Measurements from ENCODE around the gene SEC24D. TPM values are rescaled to one million over a fixed set of nuclear protein-coding genes. Genes with fewer than 3 reads are reported as not detected.
A peak's percentile ranks its signal among the peaks of the same experiment; 100 is the strongest.

The SEC24D gene
- total RNA-seq, 1 donor from 2014 or later: 12.2 TPM

- intact Hi-C loops (cut with DNase I): loop anchor here (10.0 kb wide), 1 partner anchor 273 kb away; no protein-coding TSS in a partner anchor
- ATAC-seq (no peak), DNase-seq (ENCODE audit: missing footprints) (no peak)
These were observed 74.4 kb downstream of the SEC24D start for GRCh38 chr4:118761397-118762016.

- ATAC-seq (no peak), DNase-seq (ENCODE audit: missing footprints) (no peak)
- intact Hi-C loops (cut with DNase I): loop anchor here (10.0 kb wide), 1 partner anchor 274 kb away; no protein-coding TSS in a partner anchor
These were observed 75.4 kb downstream of the SEC24D start for GRCh38 chr4:118760493-118760892.

DNA sequence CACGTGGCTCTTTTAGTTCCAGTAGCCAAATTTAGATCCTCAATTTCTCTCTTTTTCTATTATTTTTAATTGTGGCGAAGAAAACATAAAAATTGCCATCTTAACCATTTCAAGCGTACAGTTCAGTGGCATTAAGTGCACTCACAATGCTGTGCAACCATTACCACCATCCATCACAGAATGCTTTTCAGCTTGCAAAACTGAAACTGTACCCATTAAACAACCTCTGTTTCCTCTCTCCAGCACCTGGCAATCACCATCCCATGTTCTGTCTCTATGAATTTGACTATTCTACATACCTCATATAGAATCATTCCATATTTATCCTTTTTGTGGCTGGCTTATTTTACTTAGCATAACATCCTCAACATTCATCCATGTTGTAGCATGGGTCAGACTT is 75.8 kb downstream of the SEC24D start:
- intact Hi-C loops (cut with DNase I): loop anchor here (10.0 kb wide), 1 partner anchor 275 kb away; no protein-coding TSS in a partner anchor
- no peak for DNase-seq (ENCODE audit: missing footprints)
- no peak for ATAC-seq

DNA sequence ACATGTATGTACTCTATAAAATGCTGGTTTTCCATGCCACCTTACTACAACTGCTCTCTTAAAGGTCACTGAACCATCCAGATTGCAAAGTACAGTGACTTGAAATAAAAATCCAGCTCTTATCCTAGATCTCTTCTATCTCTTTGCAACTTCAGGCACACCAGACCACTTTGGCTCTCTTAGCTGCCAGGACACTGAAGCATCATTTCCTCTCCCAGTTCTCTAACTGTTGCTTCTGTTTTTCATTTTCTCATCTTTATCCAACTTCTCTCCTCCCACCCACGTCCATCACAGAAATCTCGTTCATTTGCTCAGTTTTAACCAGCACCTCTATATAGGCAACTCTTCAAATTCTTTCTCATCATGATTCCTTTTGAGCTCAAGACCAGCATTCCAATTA is 76.4 kb downstream of the SEC24D start:
- no peak for ATAC-seq
- DNase-seq (ENCODE audit: missing footprints): no peak
- intact Hi-C loops (cut with DNase I): no loop called here

DNA sequence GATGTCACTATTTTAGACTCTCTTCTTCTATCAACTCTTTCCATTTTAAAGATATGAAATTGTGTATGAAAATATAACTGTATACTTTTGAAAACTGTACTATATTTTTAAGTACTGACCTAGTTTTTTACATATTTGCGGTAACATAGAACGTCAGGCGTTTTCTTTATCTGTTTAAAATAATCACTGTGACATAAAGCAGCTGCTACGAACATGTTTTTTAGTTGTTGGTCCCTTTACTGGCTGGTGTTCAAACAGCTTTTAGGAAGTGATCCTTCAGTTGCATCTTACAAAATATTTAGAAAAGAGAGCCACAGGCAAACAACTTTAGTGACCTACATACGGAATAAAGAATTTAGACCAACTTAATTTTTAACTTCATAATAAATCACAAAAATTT is 77.6 kb downstream of the SEC24D start:
- intact Hi-C loops (cut with DNase I): no loop called here
- DNase-seq (ENCODE audit: missing footprints) (no peak), ATAC-seq (peak; percentile 39)

DNA sequence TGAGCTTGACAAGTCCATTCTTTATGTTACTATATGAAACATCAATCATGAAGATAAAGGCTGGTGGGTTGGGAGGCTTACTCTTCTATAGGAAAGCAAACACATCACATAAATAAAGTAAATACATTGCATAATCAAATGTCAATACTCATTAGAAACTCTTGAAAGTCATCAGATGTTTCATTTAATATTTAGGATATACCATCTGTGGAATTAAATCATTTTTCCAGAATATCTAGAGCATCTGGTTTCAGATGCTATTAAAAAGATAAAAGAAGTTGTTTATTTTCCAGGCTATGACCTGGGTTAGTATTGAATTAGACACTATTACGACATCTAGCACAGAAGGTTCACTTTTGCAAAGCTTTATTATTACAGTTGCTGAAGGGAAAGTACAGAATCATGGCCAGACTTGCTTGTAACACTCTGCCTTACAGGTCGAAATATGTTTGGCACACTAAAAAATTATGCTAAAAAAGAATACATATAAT is 78.1 kb downstream of the SEC24D start:
- intact Hi-C loops (cut with DNase I): no loop called here
- peak; percentile 75 for ATAC-seq
- no peak for DNase-seq (ENCODE audit: missing footprints)

DNA sequence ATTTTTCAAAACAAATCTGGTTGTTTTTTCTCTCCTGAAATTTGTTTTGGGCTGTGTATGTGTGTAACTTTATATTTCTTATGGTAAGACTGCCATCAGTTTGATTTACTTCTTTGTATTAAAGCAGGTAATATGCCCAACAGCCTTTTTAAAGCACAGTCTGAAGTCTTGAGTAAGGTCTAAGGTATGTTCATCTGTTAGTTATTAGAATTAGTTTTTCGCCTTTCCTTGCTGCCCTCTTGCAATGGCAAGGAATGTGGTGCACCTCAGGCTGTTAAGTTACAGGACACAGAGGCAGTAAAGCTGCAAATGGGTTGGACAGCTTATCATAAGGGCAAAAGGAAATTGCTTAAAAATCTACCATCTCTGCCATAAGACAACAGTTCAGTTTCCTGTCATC is 79.0 kb downstream of the SEC24D start:
- intact Hi-C loops (cut with DNase I): no loop called here
- DNase-seq (ENCODE audit: missing footprints) (no peak), ATAC-seq (no peak)

GRCh38 chr4:118756429-118756828 is 79.5 kb downstream of the SEC24D start:
- intact Hi-C loops (cut with DNase I): no loop called here
- no peak for ATAC-seq
- no peak for DNase-seq (ENCODE audit: missing footprints)

- ATAC-seq: no peak
- DNase-seq (ENCODE audit: missing footprints): no peak
- intact Hi-C loops (cut with DNase I): no loop called here
These were observed 80.3 kb downstream of the SEC24D start for GRCh38 chr4:118755438-118756226.

DNA sequence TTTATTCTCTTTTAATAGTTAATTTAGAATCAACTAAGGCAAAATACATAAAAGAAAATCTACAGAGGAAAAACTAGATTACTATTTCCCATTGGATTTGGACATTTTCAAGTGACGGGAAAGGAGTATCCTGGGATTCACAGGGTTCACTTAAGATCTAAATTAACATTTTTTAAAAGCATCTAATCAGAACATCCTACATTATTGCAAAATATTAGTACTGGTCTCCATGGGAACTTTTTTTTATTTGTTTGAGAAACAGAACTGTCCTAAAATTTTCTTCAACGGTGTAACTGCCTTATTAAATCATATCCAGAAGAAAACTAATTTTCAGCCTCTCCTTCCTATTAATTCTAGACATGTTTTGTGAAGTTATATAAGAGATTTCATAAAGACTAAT is 81.0 kb downstream of the SEC24D start:
- intact Hi-C loops (cut with DNase I): no loop called here
- no peak for DNase-seq (ENCODE audit: missing footprints)
- no peak for ATAC-seq

- intact Hi-C loops (cut with DNase I): no loop called here
- DNase-seq (ENCODE audit: missing footprints): no peak
- ATAC-seq: no peak
These were observed 82.2 kb downstream of the SEC24D start for GRCh38 chr4:118753685-118754084.

DNA sequence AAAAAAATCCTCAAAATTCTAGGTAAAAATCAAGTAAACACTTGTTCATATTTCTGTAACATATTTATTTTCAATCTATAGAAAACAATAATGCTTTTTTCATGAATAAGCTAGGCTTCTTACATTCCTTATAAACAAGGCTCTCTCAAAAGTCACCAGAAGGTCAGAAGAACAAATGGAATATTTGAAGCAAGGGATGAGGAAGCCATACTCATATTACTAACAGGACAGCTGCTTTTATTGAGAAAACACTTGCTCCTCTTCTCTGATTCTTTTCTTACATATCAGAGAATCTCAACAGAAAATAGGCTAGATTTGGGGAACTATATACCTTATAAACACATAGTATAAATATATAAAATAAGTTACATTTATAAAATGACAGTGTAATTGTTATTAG is 82.8 kb downstream of the SEC24D start:
- intact Hi-C loops (cut with DNase I): no loop called here
- ATAC-seq (no peak), DNase-seq (ENCODE audit: missing footprints) (no peak)

GRCh38 chr4:118752551-118752950 is 83.4 kb downstream of the SEC24D start:
- DNase-seq (ENCODE audit: missing footprints) (no peak), ATAC-seq (no peak)
- intact Hi-C loops (cut with DNase I): no loop called here

DNA sequence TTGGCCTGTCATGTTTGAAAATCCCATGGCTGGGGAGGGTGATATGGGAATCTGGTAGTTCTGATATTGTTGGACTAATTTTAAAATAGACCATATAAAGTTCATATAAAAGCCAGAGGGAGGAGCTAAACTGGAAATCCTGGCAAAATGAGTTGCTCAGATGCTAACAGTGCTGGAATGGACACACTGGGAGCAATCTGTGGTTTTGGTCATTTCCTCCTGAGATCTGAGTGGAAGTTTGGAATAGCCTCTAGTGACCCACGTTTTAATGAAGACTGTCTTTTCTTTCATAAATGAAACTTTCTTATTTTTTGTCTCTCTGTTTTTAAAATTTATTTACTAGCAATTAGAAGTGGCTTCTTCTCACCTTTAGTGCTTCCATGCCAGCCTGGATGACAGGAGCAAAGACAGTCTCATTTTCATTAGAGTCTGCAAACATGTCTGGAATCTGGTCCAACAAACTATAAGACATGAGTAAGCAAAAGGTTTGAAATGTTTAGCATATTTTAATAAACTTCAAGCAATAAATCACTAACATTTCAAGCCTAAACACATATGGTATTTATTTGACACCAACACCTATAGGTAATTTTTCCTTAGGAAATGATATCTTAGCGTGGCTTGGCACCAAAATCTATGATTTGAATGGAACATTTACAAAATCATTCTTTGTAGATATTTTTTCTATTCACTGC is 84.2 kb downstream of the SEC24D start:
- intact Hi-C loops (cut with DNase I): no loop called here
- ATAC-seq: peak; percentile 47
- no peak for DNase-seq (ENCODE audit: missing footprints)

DNA sequence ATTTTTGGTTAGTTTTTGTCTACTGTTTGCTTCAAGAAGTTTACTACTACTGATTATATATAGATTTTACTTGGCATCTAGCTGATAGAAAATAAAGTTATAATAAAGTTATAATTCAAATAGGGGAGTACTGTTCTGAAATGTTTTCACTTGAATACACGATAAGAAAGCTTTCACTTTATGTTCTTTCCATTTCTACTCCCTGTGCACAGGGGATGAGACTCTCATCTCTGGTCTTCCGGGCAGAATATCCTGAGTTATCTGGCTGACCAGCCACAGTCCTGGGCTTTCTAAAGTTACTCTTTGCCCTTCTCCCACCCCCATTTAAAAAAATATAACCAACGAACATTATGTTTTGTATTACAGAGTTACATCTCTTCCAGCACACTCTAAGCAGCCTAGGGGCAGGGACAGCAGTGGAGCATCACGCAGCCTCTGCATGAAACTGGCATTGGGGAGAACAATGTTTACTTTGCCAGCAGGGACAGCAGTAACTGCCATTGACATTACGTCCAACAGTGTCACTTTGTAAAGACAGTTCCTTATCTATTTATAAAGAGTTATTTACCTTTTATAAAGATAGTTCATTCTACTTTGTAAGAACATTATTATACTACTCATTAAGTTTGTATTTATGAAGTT is 86.5 kb downstream of the SEC24D start:
- ATAC-seq (no peak), DNase-seq (ENCODE audit: missing footprints) (no peak)
- intact Hi-C loops (cut with DNase I): loop anchor here (5.0 kb wide), 1 partner anchor 403 kb away; no protein-coding TSS in a partner anchor

DNA sequence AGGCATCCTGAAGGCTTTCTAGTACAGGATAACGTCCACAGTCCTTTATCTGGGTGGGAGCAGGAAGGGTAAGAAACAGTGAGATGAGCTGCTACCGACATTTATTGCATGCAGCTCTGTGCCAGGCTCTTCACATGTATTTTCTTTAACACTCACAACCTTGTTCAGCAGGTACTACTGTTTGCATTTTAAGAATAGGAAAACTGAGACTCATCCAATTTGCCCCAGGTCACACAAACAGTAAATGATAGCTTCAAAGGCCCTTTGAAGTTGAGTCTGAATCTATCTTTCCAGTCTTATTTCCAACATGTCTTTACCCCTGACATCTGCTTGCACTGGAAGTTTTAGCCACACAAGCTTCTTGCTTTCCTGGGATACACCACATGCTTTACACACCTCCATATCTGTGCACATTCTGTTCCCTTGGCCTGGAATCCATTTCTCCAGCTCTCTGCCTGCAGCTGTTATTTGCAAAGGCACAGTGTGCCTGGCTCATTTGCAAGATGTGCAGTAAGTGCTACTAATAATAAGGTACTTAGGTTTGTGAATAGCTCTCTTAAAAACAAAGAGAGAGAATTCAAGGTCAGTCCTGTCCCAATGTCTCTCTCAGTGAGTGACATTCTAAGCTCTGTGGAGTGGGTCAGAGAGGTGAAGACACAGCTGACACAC is 89.5 kb downstream of the SEC24D start:
- intact Hi-C loops (cut with DNase I): loop anchor here (2.0 to 5.0 kb wide), 2 partner anchors 22 to 406 kb away; no protein-coding TSS in a partner anchor
- ATAC-seq: peak; percentile 94
- peak; percentile 62 for DNase-seq (ENCODE audit: missing footprints)

GRCh38 chr4:118745357-118745756 is 90.6 kb downstream of the SEC24D start:
- intact Hi-C loops (cut with DNase I): loop anchor here (5.0 kb wide), 1 partner anchor 407 kb away; no protein-coding TSS in a partner anchor
- DNase-seq (ENCODE audit: missing footprints): no peak
- no peak for ATAC-seq

- ATAC-seq (no peak), DNase-seq (ENCODE audit: missing footprints) (no peak)
- intact Hi-C loops (cut with DNase I): loop anchor here (2.0 to 5.0 kb wide), 3 partner anchors 225 to 543 kb away; no protein-coding TSS in a partner anchor
These were observed 92.1 kb downstream of the SEC24D start for GRCh38 chr4:118743867-118744266.

Measured in Right ventricle myocardium inferior (tissue), 1 donor.